ENCODE data around the gene BRWD1.

Gene BRWD1

DNA sequence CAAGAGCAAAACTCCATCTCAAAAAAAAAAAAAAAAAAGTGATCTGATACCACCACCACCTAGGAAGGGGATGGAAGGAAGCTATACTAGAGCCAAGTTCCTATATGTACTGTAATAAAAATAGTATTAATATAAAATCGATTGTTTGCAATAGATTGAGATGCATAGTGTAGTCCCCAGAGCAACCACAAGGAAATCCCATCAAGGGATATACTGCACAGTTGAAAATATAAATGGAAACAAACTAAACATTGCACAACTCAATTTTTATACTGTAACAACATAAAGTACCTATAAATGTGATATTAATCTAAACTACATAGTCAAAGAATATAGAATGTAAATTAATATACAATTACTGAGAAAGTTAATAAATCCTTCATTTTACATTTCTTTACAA lies 109.3 kb downstream of the BRWD1 start:
- TF ChIP-seq BACH2 (CRISPR knock-in tag; IDR thresholded peaks at IDR 0.05; ENCODE audit: borderline replicate concordance) (no peak), ZFP30 (CRISPR knock-in tag; IDR thresholded peaks at IDR 0.05) (no peak)
- TF ChIP-seq, protein P1, sequence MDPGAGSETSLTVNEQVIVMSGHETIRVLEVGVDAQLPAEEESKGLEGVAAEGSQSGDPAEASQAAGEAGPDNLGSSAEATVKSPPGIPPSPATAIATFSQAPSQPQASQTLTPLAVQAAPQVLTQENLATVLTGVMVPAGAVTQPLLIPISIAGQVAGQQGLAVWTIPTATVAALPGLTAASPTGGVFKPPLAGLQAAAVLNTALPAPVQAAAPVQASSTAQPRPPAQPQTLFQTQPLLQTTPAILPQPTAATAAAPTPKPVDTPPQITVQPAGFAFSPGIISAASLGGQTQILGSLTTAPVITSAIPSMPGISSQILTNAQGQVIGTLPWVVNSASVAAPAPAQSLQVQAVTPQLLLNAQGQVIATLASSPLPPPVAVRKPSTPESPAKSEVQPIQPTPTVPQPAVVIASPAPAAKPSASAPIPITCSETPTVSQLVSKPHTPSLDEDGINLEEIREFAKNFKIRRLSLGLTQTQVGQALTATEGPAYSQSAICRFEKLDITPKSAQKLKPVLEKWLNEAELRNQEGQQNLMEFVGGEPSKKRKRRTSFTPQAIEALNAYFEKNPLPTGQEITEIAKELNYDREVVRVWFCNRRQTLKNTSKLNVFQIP (CRISPR knock-in tag; IDR thresholded peaks at IDR 0.05; ENCODE audit: borderline replicate concordance, low read depth) = no peak
- TF ChIP-seq, protein P2, sequence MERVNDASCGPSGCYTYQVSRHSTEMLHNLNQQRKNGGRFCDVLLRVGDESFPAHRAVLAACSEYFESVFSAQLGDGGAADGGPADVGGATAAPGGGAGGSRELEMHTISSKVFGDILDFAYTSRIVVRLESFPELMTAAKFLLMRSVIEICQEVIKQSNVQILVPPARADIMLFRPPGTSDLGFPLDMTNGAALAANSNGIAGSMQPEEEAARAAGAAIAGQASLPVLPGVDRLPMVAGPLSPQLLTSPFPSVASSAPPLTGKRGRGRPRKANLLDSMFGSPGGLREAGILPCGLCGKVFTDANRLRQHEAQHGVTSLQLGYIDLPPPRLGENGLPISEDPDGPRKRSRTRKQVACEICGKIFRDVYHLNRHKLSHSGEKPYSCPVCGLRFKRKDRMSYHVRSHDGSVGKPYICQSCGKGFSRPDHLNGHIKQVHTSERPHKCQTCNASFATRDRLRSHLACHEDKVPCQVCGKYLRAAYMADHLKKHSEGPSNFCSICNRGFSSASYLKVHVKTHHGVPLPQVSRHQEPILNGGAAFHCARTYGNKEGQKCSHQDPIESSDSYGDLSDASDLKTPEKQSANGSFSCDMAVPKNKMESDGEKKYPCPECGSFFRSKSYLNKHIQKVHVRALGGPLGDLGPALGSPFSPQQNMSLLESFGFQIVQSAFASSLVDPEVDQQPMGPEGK (CRISPR knock-in tag; IDR thresholded peaks at IDR 0.05; ENCODE audit: borderline replicate concordance) = no peak
- ATAC-seq = no peak

DNA sequence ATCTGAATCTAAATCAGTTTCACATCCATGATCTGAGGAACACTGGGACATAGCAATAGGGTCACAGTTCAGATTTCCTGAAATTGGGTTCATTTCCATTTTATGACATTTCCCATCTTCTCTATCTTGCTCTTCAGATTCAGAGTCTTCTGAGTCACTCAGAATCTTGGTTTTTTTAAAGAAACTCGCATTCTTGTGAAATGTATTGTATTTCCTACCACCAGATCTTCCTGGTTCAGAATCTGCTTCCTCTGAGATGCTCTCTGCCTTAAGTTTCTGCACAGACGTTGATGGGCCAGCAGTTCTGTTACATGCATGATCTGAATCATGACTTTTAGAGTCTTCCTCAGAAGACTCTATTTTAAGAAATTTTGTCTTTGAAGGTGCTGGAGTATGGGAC lies 114.6 kb downstream of the BRWD1 start:
- TF ChIP-seq, protein P3, sequence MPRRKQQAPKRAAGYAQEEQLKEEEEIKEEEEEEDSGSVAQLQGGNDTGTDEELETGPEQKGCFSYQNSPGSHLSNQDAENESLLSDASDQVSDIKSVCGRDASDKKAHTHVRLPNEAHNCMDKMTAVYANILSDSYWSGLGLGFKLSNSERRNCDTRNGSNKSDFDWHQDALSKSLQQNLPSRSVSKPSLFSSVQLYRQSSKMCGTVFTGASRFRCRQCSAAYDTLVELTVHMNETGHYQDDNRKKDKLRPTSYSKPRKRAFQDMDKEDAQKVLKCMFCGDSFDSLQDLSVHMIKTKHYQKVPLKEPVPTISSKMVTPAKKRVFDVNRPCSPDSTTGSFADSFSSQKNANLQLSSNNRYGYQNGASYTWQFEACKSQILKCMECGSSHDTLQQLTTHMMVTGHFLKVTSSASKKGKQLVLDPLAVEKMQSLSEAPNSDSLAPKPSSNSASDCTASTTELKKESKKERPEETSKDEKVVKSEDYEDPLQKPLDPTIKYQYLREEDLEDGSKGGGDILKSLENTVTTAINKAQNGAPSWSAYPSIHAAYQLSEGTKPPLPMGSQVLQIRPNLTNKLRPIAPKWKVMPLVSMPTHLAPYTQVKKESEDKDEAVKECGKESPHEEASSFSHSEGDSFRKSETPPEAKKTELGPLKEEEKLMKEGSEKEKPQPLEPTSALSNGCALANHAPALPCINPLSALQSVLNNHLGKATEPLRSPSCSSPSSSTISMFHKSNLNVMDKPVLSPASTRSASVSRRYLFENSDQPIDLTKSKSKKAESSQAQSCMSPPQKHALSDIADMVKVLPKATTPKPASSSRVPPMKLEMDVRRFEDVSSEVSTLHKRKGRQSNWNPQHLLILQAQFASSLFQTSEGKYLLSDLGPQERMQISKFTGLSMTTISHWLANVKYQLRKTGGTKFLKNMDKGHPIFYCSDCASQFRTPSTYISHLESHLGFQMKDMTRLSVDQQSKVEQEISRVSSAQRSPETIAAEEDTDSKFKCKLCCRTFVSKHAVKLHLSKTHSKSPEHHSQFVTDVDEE (CRISPR knock-in tag; IDR thresholded peaks at IDR 0.05) = no peak
- ATAC-seq = no peak

DNA sequence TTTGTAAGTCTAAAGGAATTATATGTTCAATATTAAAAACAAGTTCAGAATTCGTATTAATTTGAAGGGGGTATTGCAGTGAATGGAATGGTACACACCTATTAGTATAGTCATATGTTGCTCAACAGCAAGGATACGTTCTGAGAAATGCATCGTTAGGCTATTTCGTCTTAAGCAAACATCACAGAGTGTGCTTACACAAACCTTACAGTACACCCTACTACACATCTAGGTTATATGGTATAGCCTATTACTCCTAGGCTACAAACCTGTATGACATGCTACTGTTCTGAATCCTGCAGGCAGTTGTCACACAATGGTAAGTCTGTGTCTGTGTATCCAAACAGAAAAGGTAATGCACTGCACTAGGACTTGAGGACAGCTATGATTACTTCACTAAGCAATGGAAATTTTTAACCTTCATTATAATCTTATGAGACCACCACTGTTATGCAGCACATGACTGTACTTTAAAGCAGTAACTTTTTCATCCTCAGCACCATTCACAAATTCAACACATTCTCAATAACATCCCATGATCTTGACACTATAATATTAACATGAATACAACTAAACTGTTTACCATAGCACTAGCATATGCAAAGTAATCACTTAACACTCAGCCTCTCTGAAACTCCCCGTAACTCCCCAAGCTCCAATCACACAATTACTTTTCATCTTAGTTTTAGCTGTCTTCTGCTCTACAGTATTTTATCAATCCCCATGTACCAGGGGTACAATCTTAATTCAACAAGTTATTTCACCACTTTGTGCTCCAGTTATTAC lies 115.8 kb downstream of the BRWD1 start:
- TF ChIP-seq ESRRG (CRISPR knock-in tag; IDR thresholded peaks at IDR 0.05) = no peak
- no peak for TF ChIP-seq OSR1 (CRISPR knock-in tag; IDR thresholded peaks at IDR 0.05)
- no peak for TF ChIP-seq PPARA (CRISPR knock-in tag; IDR thresholded peaks at IDR 0.05; ENCODE audit: borderline replicate concordance)
- ATAC-seq = no peak

DNA sequence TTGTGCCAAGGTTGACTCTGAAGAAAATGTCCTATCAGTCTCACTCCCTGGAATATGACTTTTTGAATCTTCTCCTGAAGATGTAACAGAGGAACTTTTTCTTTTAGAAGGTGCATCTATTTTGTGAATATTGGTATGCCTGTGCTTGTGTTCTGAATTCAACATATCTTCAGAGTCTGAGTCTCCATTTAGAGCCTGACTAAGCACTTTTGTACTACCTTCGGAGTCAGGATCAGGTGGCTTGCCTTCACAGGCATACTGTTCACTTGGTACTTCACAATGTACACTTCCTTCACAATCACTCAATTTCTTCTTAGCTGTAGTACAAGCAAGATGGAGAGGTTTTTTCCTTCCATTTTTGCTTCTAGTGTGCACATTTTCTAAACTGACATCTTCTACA lies 116.6 kb downstream of the BRWD1 start:
- ATAC-seq = no peak
- TF ChIP-seq ZNF70 (CRISPR knock-in tag; IDR thresholded peaks at IDR 0.05) (no peak), PPARA (CRISPR knock-in tag; IDR thresholded peaks at IDR 0.05; ENCODE audit: borderline replicate concordance) (no peak), TOX (CRISPR knock-in tag; IDR thresholded peaks at IDR 0.05; ENCODE audit: borderline replicate concordance) (no peak), ZNF565 (CRISPR knock-in tag; conservative IDR thresholded peaks at IDR 0.05; ENCODE audit: low read depth) (no peak), GLIS3 (CRISPR knock-in tag; IDR thresholded peaks at IDR 0.05) (no peak), ISL1 (CRISPR knock-in tag; IDR thresholded peaks at IDR 0.05) (no peak), ZFP3 (CRISPR knock-in tag; IDR thresholded peaks at IDR 0.05) (no peak), ZC3H10 (CRISPR knock-in tag; IDR thresholded peaks at IDR 0.05) (no peak), CSDC2 (CRISPR knock-in tag; IDR thresholded peaks at IDR 0.05) (no peak), TCF4 (CRISPR knock-in tag; IDR thresholded peaks at IDR 0.05; ENCODE audit: borderline replicate concordance) (no peak)
- TF ChIP-seq, protein P4, sequence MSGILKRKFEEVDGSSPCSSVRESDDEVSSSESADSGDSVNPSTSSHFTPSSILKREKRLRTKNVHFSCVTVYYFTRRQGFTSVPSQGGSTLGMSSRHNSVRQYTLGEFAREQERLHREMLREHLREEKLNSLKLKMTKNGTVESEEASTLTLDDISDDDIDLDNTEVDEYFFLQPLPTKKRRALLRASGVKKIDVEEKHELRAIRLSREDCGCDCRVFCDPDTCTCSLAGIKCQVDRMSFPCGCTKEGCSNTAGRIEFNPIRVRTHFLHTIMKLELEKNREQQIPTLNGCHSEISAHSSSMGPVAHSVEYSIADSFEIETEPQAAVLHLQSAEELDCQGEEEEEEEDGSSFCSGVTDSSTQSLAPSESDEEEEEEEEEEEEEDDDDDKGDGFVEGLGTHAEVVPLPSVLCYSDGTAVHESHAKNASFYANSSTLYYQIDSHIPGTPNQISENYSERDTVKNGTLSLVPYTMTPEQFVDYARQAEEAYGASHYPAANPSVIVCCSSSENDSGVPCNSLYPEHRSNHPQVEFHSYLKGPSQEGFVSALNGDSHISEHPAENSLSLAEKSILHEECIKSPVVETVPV (CRISPR knock-in tag; IDR thresholded peaks at IDR 0.05) = no peak
- TF ChIP-seq, protein P1 (CRISPR knock-in tag; IDR thresholded peaks at IDR 0.05; ENCODE audit: borderline replicate concordance, low read depth) = no peak
- TF ChIP-seq, protein P3 (CRISPR knock-in tag; IDR thresholded peaks at IDR 0.05) = no peak

Measured in SK-N-SH treated with all-trans-retinoic acid at 6 μM for 48 hours (cell line).